Measurements from ENCODE around the gene ANKDD1A. TPM values are rescaled to one million over a fixed set of nuclear protein-coding genes. Genes with fewer than 3 reads are reported as not detected.
A peak's percentile ranks its signal among the peaks of the same experiment; 100 is the strongest.

The ANKDD1A gene
- total RNA-seq, 1 donor from 2014 or later: 6.8 TPM

DNA sequence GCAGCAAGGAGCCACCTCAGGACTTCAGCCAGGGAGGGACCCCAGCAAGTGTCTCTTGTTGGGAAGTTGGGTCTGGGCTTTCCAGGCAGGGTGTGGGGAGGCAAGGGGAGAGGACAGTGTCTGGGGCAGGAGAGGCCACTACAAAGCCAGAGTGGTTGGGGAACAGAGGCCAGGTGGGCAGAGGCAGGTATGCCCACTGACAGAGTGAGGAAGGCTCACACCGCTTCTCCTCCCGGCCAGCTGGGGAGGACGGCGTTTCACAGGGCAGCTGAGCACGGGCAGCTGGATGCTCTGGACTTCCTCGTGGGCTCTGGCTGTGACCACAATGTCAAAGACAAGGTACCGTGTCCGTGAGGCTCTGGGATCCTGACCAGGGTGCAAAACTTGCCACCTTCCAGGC, 15.0 kb downstream of the ANKDD1A start:
- no peak overlapping the region for H3K4me3 Mint-ChIP-seq (ENCODE audit: unreplicated experiment)
- H3K4me1 Mint-ChIP-seq (ENCODE audit: low read depth, unreplicated experiment): peaks cover 9% of the 10 kb centered on the region
- no peak overlapping the region for H3K27ac Mint-ChIP-seq (ENCODE audit: unreplicated experiment)
- TF ChIP-seq, protein P1, sequence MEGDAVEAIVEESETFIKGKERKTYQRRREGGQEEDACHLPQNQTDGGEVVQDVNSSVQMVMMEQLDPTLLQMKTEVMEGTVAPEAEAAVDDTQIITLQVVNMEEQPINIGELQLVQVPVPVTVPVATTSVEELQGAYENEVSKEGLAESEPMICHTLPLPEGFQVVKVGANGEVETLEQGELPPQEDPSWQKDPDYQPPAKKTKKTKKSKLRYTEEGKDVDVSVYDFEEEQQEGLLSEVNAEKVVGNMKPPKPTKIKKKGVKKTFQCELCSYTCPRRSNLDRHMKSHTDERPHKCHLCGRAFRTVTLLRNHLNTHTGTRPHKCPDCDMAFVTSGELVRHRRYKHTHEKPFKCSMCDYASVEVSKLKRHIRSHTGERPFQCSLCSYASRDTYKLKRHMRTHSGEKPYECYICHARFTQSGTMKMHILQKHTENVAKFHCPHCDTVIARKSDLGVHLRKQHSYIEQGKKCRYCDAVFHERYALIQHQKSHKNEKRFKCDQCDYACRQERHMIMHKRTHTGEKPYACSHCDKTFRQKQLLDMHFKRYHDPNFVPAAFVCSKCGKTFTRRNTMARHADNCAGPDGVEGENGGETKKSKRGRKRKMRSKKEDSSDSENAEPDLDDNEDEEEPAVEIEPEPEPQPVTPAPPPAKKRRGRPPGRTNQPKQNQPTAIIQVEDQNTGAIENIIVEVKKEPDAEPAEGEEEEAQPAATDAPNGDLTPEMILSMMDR (IDR thresholded peaks at IDR 0.05; ENCODE audit: partially characterized antibody, unreplicated experiment): no peak
- H3K9me3 Mint-ChIP-seq (ENCODE audit: unreplicated experiment): peaks cover 6% of the 10 kb centered on the region
- no peak for DNase-seq
- peaks cover 4% of the 10 kb centered on the region for H3K27me3 Mint-ChIP-seq (ENCODE audit: unreplicated experiment)
- H3K36me3 Mint-ChIP-seq (ENCODE audit: unreplicated experiment): no peaks in the 10 kb centered on the region

DNA sequence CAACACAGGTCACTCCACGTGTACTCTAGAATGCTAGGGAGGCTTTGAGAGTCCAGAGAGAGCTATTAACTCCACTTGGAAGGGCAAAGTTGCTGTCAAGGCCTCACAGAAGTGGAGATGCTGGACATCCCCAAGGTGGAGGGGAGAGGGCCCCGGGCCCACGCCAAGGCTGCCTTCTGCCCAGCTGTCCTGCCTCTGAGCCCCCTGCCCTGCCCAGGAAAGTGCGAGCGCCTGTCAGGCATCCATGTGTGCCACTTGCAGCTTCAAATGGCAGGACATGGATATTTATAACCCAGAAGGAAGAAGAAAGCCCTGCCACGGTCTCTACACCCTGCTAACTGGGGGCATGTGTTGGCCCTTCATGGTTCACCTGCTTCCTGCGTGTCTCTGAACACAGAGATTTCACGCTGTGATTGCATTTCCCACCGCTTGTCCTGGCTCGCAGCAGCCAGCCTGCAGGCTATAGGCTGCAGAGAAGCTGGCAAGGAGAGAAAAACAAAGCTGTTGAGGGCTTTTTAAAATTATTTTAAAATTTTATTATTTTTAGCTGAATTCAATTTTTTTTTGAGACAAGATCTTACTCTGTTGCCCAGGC, 17.0 kb downstream of the ANKDD1A start:
- no peak overlapping the region for H3K27ac Mint-ChIP-seq (ENCODE audit: unreplicated experiment)
- TF ChIP-seq, protein P1 (IDR thresholded peaks at IDR 0.05; ENCODE audit: partially characterized antibody, unreplicated experiment): no peak
- peaks cover 2% of the 10 kb centered on the region for H3K27me3 Mint-ChIP-seq (ENCODE audit: unreplicated experiment)
- no peak for DNase-seq
- no peak overlapping the region for H3K4me3 Mint-ChIP-seq (ENCODE audit: unreplicated experiment)
- H3K9me3 Mint-ChIP-seq (ENCODE audit: unreplicated experiment): peaks cover 6% of the 10 kb centered on the region
- H3K4me1 Mint-ChIP-seq (ENCODE audit: low read depth, unreplicated experiment): peaks cover 9% of the 10 kb centered on the region
- H3K36me3 Mint-ChIP-seq (ENCODE audit: unreplicated experiment): peaks cover under 1% of the 10 kb centered on the region

DNA sequence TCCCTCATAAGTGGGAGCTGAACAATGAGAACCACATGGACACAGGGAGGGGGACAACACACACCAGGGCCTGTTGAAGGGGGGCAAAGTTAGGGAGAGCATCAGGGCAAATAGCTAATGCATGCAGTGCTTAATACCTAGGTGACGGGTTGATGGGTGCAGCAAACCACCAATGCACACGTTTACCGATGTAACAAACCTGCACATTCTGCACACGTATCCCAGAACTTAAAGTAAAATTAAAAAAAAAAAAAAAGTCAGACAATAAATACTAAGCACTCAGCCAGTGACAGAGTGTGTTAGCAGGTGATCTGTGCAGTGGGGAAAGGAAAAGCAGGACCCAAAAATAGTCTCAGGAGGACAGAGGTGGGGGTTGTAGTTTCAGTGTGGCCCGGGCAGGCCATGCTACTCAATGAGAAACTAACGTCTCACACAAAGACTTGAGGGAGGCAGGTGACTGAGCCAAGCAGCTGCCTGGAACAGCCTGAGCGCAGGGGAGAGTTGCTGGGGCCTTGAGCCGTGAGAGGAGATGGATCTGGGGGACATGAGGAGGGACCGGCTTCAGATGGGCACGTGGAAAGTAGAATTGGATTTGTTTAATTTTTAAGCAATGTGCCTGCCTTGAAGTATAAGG, 18.4 kb downstream of the ANKDD1A start:
- DNase-seq: no peak
- TF ChIP-seq, protein P1 (IDR thresholded peaks at IDR 0.05; ENCODE audit: partially characterized antibody, unreplicated experiment): no peak
- Mint-ChIP-seq H3K4me3 (ENCODE audit: unreplicated experiment) (no peak overlapping the region), H3K4me1 (ENCODE audit: low read depth, unreplicated experiment) (peaks cover 9% of the 10 kb centered on the region), H3K9me3 (ENCODE audit: unreplicated experiment) (peaks cover 6% of the 10 kb centered on the region), H3K36me3 (ENCODE audit: unreplicated experiment) (peaks cover 6% of the 10 kb centered on the region), H3K27ac (ENCODE audit: unreplicated experiment) (peak overlapping the region; percentile 33), H3K27me3 (ENCODE audit: unreplicated experiment) (peaks cover 2% of the 10 kb centered on the region)

DNA sequence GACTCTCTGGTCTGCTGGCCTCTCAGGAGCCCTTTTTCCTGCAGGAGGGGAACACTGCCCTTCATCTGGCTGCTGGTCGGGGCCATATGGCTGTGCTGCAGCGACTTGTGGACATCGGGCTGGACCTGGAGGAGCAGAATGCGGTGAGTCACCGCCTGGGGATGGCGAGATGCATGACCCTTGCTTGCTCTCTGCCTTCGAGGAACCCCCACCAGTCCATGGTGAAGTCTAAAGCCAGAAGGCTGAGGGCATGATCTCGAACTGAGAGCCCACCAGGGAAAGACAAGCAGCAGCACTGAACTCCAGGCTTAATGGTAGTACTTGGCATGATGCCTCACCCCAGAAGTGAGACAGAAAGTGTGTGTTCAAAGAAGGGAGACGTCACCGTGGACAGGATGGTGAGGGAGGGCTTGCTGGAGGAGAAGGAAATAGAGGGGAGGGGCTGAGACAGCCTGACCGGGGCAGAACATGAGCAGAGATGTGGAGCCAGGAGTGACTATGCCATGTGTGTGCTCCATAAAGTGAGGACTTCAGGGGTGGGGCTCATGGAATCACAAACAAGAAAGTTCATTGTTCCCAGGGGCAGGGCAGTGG, 19.2 kb downstream of the ANKDD1A start:
- no peak for DNase-seq
- H3K4me3 Mint-ChIP-seq (ENCODE audit: unreplicated experiment): no peak overlapping the region
- H3K9me3 Mint-ChIP-seq (ENCODE audit: unreplicated experiment): peaks cover 2% of the 10 kb centered on the region
- TF ChIP-seq, protein P1 (IDR thresholded peaks at IDR 0.05; ENCODE audit: partially characterized antibody, unreplicated experiment): no peak
- peak overlapping the region; percentile 49 for H3K27ac Mint-ChIP-seq (ENCODE audit: unreplicated experiment)
- H3K36me3 Mint-ChIP-seq (ENCODE audit: unreplicated experiment): peaks cover 6% of the 10 kb centered on the region
- peaks cover 2% of the 10 kb centered on the region for H3K27me3 Mint-ChIP-seq (ENCODE audit: unreplicated experiment)
- peaks cover 9% of the 10 kb centered on the region for H3K4me1 Mint-ChIP-seq (ENCODE audit: low read depth, unreplicated experiment)

DNA sequence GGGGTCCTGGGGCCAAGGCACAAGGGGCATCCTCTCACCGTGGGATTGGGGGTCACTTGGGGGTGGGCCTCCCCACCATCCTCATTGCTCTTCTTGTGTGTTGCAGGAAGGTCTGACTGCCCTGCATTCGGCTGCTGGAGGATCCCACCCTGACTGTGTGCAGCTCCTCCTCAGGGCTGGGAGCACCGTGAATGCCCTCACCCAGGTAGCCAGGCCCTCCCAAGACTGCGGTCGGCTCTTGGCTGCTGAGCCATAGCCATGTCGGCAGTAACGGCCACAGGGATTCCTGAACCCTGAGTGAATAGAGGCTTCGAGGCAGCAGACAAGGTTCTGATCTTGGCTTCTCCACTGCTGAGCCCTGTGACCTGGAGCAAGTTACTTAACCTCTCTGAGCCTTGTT, 19.7 kb downstream of the ANKDD1A start:
- TF ChIP-seq, protein P1 (IDR thresholded peaks at IDR 0.05; ENCODE audit: partially characterized antibody, unreplicated experiment): no peak
- Mint-ChIP-seq H3K9me3 (ENCODE audit: unreplicated experiment) (peaks cover 2% of the 10 kb centered on the region), H3K27ac (ENCODE audit: unreplicated experiment) (no peak overlapping the region), H3K4me3 (ENCODE audit: unreplicated experiment) (no peak overlapping the region), H3K27me3 (ENCODE audit: unreplicated experiment) (peaks cover 2% of the 10 kb centered on the region), H3K36me3 (ENCODE audit: unreplicated experiment) (peaks cover 6% of the 10 kb centered on the region), H3K4me1 (ENCODE audit: low read depth, unreplicated experiment) (peaks cover 9% of the 10 kb centered on the region)
- DNase-seq: no peak

All from glutamatergic neuron (in vitro differentiated cells).